ENCODE results near the gene HIGD1C. TPM values are rescaled to one million over a fixed set of nuclear protein-coding genes. Genes with fewer than 3 reads are reported as not detected.
A peak's percentile ranks its signal among the peaks of the same experiment; 100 is the strongest.
"Not testable (repeated sequence)": the region's sequence is repeated elsewhere in the genome, so short reads cannot be mapped to it uniquely, and the experiment has no call there.

HIGD1C gene
- total RNA-seq, 4 donors from 2014 or later, result not detected

GRCh38 chr12:51009056-51009440 is 56.7 kb downstream of the HIGD1C start:
- ATAC-seq, result peak; percentile 61
- Histone ChIP-seq H3K27ac (peak overlapping the region in 1 of 4 donors; percentile 37), H3K4me3 (peak overlapping the region in 1 of 2 donors; percentile 11), H3K36me3 (peaks cover 0 to 43% of the 10 kb centered on the region in 2 donors), H3K4me1 (peaks cover 0 to 8% (median 0%) of the 10 kb centered on the region in 3 donors), H3K9me3 (no peaks in the 10 kb centered on the region), H3K27me3 (no peaks in the 10 kb centered on the region)
- WGBS, 2 donors (ENCODE audit: low coverage in 1 of 2), result 63 to 74% methylated on average over 5 to 8 of the region's 8 CpGs
- TF ChIP-seq POLR2AphosphoS5 (IDR thresholded peaks at IDR 0.05) (peak; percentile 21), POLR2A (IDR thresholded peaks at IDR 0.05) (no peak)

DNA sequence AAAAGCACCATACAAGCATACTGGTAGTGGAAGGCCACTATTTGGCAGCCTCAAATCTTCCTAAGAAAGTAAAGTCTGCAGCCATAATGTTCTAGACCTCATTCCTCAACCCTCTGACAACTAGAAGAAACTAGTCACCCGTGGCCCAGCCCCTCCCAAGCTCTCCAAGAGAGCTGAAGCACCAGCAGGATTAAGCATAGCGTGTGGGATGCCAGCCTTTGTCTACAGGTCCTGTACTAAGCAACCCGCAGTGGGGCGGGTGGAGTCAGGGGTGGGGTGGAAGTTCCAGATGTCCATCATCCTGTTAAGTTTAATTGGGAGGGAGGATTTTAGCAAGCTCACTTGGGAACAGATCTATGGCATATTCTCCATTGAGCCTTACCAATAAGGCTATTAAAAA is 59.6 kb downstream of the HIGD1C start:
- Histone ChIP-seq H3K27me3 (no peaks in the 10 kb centered on the region), H3K9me3 (no peaks in the 10 kb centered on the region), H3K4me3 (no peak overlapping the region), H3K4me1 (peaks cover 0 to 8% (median 0%) of the 10 kb centered on the region in 3 donors), H3K27ac (no peak overlapping the region), H3K36me3 (peaks cover 0 to 14% of the 10 kb centered on the region in 2 donors)
- no peak for ATAC-seq
- no peak for TF ChIP-seq EP300 (IDR thresholded peaks at IDR 0.05)
- TF ChIP-seq POLR2A (IDR thresholded peaks at IDR 0.05), result no peak
- no peak for TF ChIP-seq CTCF (IDR thresholded peaks at IDR 0.05)
- TF ChIP-seq POLR2AphosphoS5 (IDR thresholded peaks at IDR 0.05), result no peak
- 94 to 100% methylated on average over 1 to 4 of the region's 4 CpGs for WGBS, 2 donors (ENCODE audit: low coverage in 1 of 2)

GRCh38 chr12:51012570-51013236 is 60.4 kb downstream of the HIGD1C start:
- no peak overlapping the region for H3K27ac ChIP-seq
- 73 to 75% methylated on average over 5 of the region's 5 CpGs for WGBS, 2 donors (ENCODE audit: low coverage in 1 of 2)
- H3K4me1 ChIP-seq, result peaks cover 0 to 8% (median 0%) of the 10 kb centered on the region in 3 donors
- peaks cover 0 to 7% of the 10 kb centered on the region in 2 donors for H3K36me3 ChIP-seq
- no peak for ATAC-seq
- H3K4me3 ChIP-seq, result no peak overlapping the region
- TF ChIP-seq POLR2A (IDR thresholded peaks at IDR 0.05) (no peak), POLR2AphosphoS5 (IDR thresholded peaks at IDR 0.05) (no peak), CTCF (IDR thresholded peaks at IDR 0.05) (no peak), EP300 (IDR thresholded peaks at IDR 0.05) (no peak)
- H3K9me3 ChIP-seq, result no peaks in the 10 kb centered on the region
- H3K27me3 ChIP-seq, result no peaks in the 10 kb centered on the region

GRCh38 chr12:51013441-51013840 is 61.1 kb downstream of the HIGD1C start:
- Histone ChIP-seq H3K4me1 (peaks cover 0 to 8% (median 0%) of the 10 kb centered on the region in 3 donors), H3K27me3 (no peaks in the 10 kb centered on the region), H3K36me3 (peaks cover 0 to under 1% of the 10 kb centered on the region in 2 donors), H3K27ac (no peak overlapping the region), H3K4me3 (no peak overlapping the region), H3K9me3 (no peaks in the 10 kb centered on the region)
- 92 to 99% methylated on average over 6 to 7 of the region's 7 CpGs for WGBS, 2 donors (ENCODE audit: low coverage in 1 of 2)
- ATAC-seq, result no peak
- TF ChIP-seq CTCF (IDR thresholded peaks at IDR 0.05) (no peak), EP300 (IDR thresholded peaks at IDR 0.05) (no peak), POLR2A (IDR thresholded peaks at IDR 0.05) (no peak), POLR2AphosphoS5 (IDR thresholded peaks at IDR 0.05) (no peak)

DNA sequence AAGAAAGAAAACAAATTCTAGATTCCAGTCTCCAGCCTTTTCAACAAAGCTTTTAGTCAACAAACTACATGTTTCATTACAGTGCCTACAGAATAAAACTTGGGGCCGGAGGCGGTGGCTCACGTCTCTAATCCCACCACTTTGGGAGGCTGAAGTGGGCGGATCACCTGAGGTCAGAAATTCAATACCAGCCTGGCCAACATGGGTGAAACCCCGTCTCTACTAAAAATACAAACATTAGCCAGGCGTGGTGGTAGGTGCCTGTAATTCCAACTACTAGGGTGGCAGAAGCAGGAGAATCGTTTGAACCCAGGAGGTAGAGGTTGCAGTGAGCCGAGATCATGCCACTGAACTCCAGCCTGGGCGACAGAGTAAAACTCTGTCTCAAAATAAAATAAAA is 62.1 kb downstream of the HIGD1C start:
- H3K9me3 ChIP-seq, ATAC-seq, H3K27ac ChIP-seq, H3K27me3 ChIP-seq, H3K36me3 ChIP-seq, H3K4me3 ChIP-seq: not testable (repeated sequence)
- H3K4me1 ChIP-seq, result peaks cover 0 to 12% (median 0%) of the 10 kb centered on the region in 3 donors
- WGBS, 2 donors (ENCODE audit: low coverage in 1 of 2), result 69 to 75% methylated on average over 4 to 9 of the region's 9 CpGs

DNA sequence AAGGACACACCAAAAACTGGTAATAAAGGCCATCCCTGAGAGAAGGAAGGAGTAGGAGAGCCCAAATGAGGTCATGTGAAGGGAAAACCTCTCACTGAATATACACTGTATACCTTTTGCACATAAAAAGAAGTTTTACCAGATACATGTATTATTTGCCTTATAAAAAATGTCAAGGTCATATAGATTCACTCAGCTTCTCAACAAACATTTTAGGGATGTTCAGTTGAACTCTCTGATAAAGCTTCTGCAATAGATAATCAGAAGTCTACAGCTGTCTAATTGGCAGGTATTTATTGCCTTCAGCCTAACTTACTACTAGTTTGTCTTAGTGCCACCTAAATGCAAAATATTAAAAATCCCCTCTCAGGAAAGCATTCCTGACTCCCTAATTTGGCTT is 65.1 kb downstream of the HIGD1C start:
- Histone ChIP-seq H3K4me3 (no peak overlapping the region), H3K27me3 (no peaks in the 10 kb centered on the region), H3K4me1 (peaks cover 0 to 18% (median 0%) of the 10 kb centered on the region in 3 donors), H3K27ac (no peak overlapping the region), H3K36me3 (no peaks in the 10 kb centered on the region), H3K9me3 (no peaks in the 10 kb centered on the region)
- ATAC-seq, result no peak
- TF ChIP-seq POLR2A (IDR thresholded peaks at IDR 0.05), result no peak
- TF ChIP-seq CTCF (IDR thresholded peaks at IDR 0.05), result no peak
- TF ChIP-seq POLR2AphosphoS5 (IDR thresholded peaks at IDR 0.05), result no peak
- no peak for TF ChIP-seq EP300 (IDR thresholded peaks at IDR 0.05)
